Measurements from ENCODE around the gene ZC3H7A.

ZC3H7A gene

GRCh38 chr16:11784038-11784369 is 13.1 kb downstream of the ZC3H7A start:
- Histone ChIP-seq H3K4me1 (ENCODE audit: insufficient read depth, insufficient read length) (peaks cover 5% of the 10 kb centered on the region), H3K9me3 (ENCODE audit: insufficient read depth, low read length) (no peaks in the 10 kb centered on the region), H3K27me3 (ENCODE audit: insufficient read depth, insufficient read length) (no peaks in the 10 kb centered on the region), H3K4me3 (ENCODE audit: insufficient read length, low read depth) (no peak overlapping the region), H3K36me3 (ENCODE audit: insufficient read depth, insufficient read length, low read length) (peaks cover 29% of the 10 kb centered on the region), H3K9ac (ENCODE audit: insufficient read length, low read depth) (no peak overlapping the region)
- TF ChIP-seq ZNF274 (IDR thresholded peaks at IDR 0.05; ENCODE audit: low read depth, low read length), result no peak
- TF ChIP-seq YY1 (IDR thresholded peaks at IDR 0.05; ENCODE audit: insufficient read depth, insufficient read length), result no peak
- no peak for TF ChIP-seq SUZ12 (IDR thresholded peaks at IDR 0.05; ENCODE audit: extremely low read depth, insufficient read depth, insufficient read length)
- no peak for DNase-seq (ENCODE audit: low read depth, low spot score)

GRCh38 chr16:11783319-11784037 is 13.6 kb downstream of the ZC3H7A start:
- no peak for TF ChIP-seq ZNF274 (IDR thresholded peaks at IDR 0.05; ENCODE audit: low read depth, low read length)
- no peak for TF ChIP-seq YY1 (IDR thresholded peaks at IDR 0.05; ENCODE audit: insufficient read depth, insufficient read length)
- TF ChIP-seq SUZ12 (IDR thresholded peaks at IDR 0.05; ENCODE audit: extremely low read depth, insufficient read depth, insufficient read length), result no peak
- no peak for DNase-seq (ENCODE audit: low read depth, low spot score)
- Histone ChIP-seq H3K9me3 (ENCODE audit: insufficient read depth, low read length) (no peaks in the 10 kb centered on the region), H3K27me3 (ENCODE audit: insufficient read depth, insufficient read length) (no peaks in the 10 kb centered on the region), H3K36me3 (ENCODE audit: insufficient read depth, insufficient read length, low read length) (peaks cover 34% of the 10 kb centered on the region), H3K4me3 (ENCODE audit: insufficient read length, low read depth) (no peak overlapping the region), H3K9ac (ENCODE audit: insufficient read length, low read depth) (no peak overlapping the region), H3K4me1 (ENCODE audit: insufficient read depth, insufficient read length) (peaks cover 3% of the 10 kb centered on the region)

DNA sequence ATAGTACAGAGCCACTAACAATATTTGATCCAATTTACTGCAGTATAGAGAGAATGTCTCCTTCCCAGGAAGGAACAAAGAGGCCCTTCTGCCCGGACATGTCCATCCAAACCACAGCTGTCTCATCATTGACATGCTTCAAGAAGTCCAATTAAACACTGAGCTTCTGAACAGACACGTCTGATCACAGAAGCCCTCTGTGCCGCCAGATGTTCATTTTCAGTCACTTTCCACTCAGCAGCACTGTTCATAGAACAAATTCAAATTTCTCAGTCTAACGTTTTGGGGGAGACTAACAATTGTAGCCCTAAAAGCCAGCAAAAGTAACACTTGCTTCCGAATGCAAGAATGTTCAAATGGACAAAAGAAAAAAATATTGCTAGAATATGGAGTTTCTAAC is 15.3 kb downstream of the ZC3H7A start:
- Histone ChIP-seq H3K9me3 (ENCODE audit: insufficient read depth, low read length) (no peaks in the 10 kb centered on the region), H3K36me3 (ENCODE audit: insufficient read depth, insufficient read length, low read length) (peaks cover 44% of the 10 kb centered on the region), H3K4me1 (ENCODE audit: insufficient read depth, insufficient read length) (no peaks in the 10 kb centered on the region), H3K27me3 (ENCODE audit: insufficient read depth, insufficient read length) (no peaks in the 10 kb centered on the region), H3K9ac (ENCODE audit: insufficient read length, low read depth) (no peak overlapping the region), H3K4me3 (ENCODE audit: insufficient read length, low read depth) (no peak overlapping the region)
- no peak for DNase-seq (ENCODE audit: low read depth, low spot score)
- TF ChIP-seq ZNF274 (IDR thresholded peaks at IDR 0.05; ENCODE audit: low read depth, low read length) (no peak), SUZ12 (IDR thresholded peaks at IDR 0.05; ENCODE audit: extremely low read depth, insufficient read depth, insufficient read length) (no peak), YY1 (IDR thresholded peaks at IDR 0.05; ENCODE audit: insufficient read depth, insufficient read length) (no peak)

DNA sequence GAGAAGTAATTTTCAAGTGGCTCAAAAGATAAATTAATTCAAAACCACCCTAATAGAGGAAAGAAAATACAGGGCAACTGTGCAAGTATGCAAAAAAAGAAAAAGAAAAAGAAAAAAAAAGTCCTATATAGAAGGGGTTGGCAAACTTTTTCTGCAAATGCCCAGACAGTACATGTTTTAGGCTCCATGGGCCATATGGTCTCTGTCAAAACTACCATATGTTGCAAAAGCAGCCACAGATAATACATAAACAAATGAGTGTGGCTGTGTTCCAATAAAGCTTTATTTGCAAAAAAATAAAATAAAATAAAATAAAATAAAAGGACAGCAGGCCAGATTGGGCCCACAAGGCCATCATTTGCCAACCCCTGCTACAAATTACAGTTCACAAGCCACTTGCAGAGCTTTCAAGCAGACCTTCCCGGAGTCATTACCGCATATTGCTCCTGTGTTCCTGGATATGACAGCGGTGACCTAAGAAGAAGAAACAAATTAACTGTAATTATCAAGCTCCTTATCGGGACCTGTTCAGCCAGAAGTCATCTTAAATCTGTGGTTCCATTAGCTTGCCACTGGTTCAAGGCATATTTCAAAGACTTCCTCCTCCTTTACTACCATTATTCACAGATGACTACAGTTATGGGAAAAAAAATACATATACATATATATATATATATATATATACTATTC is 15.9 kb downstream of the ZC3H7A start:
- no peaks in the 10 kb centered on the region for H3K9me3 ChIP-seq (ENCODE audit: insufficient read depth, low read length)
- H3K4me3 ChIP-seq (ENCODE audit: insufficient read length, low read depth), result no peak overlapping the region
- H3K27me3 ChIP-seq (ENCODE audit: insufficient read depth, insufficient read length), result no peaks in the 10 kb centered on the region
- no peak overlapping the region for H3K9ac ChIP-seq (ENCODE audit: insufficient read length, low read depth)
- H3K36me3 ChIP-seq (ENCODE audit: insufficient read depth, insufficient read length, low read length), result peaks cover 51% of the 10 kb centered on the region
- TF ChIP-seq YY1 (IDR thresholded peaks at IDR 0.05; ENCODE audit: insufficient read depth, insufficient read length) (no peak), SUZ12 (IDR thresholded peaks at IDR 0.05; ENCODE audit: extremely low read depth, insufficient read depth, insufficient read length) (no peak), ZNF274 (IDR thresholded peaks at IDR 0.05; ENCODE audit: low read depth, low read length) (no peak)
- H3K4me1 ChIP-seq (ENCODE audit: insufficient read depth, insufficient read length), result no peaks in the 10 kb centered on the region
- DNase-seq (ENCODE audit: low read depth, low spot score), result no peak

DNA sequence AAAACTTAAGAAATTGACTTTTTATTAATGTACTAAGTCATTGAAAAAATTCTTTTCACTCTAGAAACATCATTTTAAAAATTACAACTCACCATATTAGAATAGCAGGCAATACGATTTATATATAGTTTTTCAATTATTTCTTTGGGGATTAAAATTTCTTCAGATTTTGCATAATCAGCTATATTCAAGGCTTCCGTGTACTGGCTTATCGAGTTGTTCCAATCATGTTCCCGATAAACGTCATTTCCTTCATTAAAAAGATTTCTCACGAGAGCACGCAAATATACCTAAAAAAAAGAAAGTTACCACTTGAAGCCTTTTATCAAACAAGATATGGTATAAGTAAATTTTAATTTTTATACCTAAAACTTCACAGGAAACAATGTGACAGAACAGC is 18.0 kb downstream of the ZC3H7A start:
- TF ChIP-seq YY1 (IDR thresholded peaks at IDR 0.05; ENCODE audit: insufficient read depth, insufficient read length) (no peak), ZNF274 (IDR thresholded peaks at IDR 0.05; ENCODE audit: low read depth, low read length) (no peak), SUZ12 (IDR thresholded peaks at IDR 0.05; ENCODE audit: extremely low read depth, insufficient read depth, insufficient read length) (no peak)
- no peaks in the 10 kb centered on the region for H3K4me1 ChIP-seq (ENCODE audit: insufficient read depth, insufficient read length)
- no peak for DNase-seq (ENCODE audit: low read depth, low spot score)
- H3K36me3 ChIP-seq (ENCODE audit: insufficient read depth, insufficient read length, low read length), result peaks cover 70% of the 10 kb centered on the region
- no peak overlapping the region for H3K4me3 ChIP-seq (ENCODE audit: insufficient read length, low read depth)
- no peaks in the 10 kb centered on the region for H3K27me3 ChIP-seq (ENCODE audit: insufficient read depth, insufficient read length)
- H3K9me3 ChIP-seq (ENCODE audit: insufficient read depth, low read length), result no peaks in the 10 kb centered on the region
- H3K9ac ChIP-seq (ENCODE audit: insufficient read length, low read depth), result no peak overlapping the region

DNA sequence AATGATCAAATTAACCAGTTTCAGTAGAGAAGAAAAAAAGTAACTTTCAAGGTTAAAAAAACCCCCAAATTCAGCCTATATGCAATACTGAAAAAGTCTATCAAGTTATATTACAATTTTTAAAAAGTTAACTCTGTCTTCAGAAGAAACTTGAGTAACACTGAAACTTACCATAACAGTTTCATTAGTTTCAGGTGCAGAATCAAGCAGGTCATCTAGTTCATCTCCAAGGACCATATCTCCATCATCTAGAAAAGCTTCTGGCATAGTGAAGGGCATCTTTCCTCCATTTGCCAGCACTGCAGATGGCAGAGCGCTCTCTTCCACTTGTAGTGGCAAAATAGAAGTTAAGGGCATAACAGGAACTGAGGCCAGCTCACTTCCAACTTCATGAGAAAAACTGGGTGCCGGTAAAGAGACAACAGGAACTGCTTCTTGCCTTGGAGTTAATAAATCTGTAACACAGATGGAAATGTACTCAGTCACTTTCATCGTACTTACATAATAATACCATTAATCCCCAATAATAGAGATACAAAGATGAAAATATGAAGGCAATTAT is 22.9 kb downstream of the ZC3H7A start:
- Histone ChIP-seq H3K4me1 (ENCODE audit: insufficient read depth, insufficient read length) (no peaks in the 10 kb centered on the region), H3K27me3 (ENCODE audit: insufficient read depth, insufficient read length) (no peaks in the 10 kb centered on the region), H3K9ac (ENCODE audit: insufficient read length, low read depth) (no peak overlapping the region), H3K4me3 (ENCODE audit: insufficient read length, low read depth) (no peak overlapping the region), H3K36me3 (ENCODE audit: insufficient read depth, insufficient read length, low read length) (peaks cover 85% of the 10 kb centered on the region), H3K9me3 (ENCODE audit: insufficient read depth, low read length) (no peaks in the 10 kb centered on the region)
- no peak for DNase-seq (ENCODE audit: low read depth, low spot score)
- no peak for TF ChIP-seq YY1 (IDR thresholded peaks at IDR 0.05; ENCODE audit: insufficient read depth, insufficient read length)
- no peak for TF ChIP-seq ZNF274 (IDR thresholded peaks at IDR 0.05; ENCODE audit: low read depth, low read length)
- no peak for TF ChIP-seq SUZ12 (IDR thresholded peaks at IDR 0.05; ENCODE audit: extremely low read depth, insufficient read depth, insufficient read length)

DNA sequence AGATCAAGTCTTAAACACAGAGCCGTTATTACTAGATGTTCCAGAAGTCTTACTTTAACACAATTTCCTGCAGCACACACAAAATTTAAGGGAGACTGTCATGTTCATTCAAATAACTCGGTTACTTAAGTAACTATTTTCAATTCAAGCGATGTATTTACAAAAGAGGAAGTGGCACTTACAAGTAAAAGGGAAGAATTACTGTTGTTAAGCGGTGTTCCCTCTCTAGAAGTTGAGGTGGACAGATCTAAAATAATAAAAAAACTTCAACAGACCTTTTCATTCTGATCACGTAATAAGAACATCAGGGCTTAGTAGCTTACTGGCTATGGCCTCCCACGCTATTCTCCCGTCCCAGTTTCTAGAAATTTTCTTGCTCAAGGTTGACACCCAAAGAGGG is 28.2 kb downstream of the ZC3H7A start:
- H3K9ac ChIP-seq (ENCODE audit: insufficient read length, low read depth), result no peak overlapping the region
- no peaks in the 10 kb centered on the region for H3K9me3 ChIP-seq (ENCODE audit: insufficient read depth, low read length)
- no peaks in the 10 kb centered on the region for H3K4me1 ChIP-seq (ENCODE audit: insufficient read depth, insufficient read length)
- H3K36me3 ChIP-seq (ENCODE audit: insufficient read depth, insufficient read length, low read length), result peaks cover 87% of the 10 kb centered on the region
- no peak for TF ChIP-seq SUZ12 (IDR thresholded peaks at IDR 0.05; ENCODE audit: extremely low read depth, insufficient read depth, insufficient read length)
- TF ChIP-seq ZNF274 (IDR thresholded peaks at IDR 0.05; ENCODE audit: low read depth, low read length), result no peak
- no peak for DNase-seq (ENCODE audit: low read depth, low spot score)
- no peaks in the 10 kb centered on the region for H3K27me3 ChIP-seq (ENCODE audit: insufficient read depth, insufficient read length)
- H3K4me3 ChIP-seq (ENCODE audit: insufficient read length, low read depth), result no peak overlapping the region

All from NT2/D1 (cell line).